ENCODE measurements around the gene TMEM131. TPM values are rescaled to one million over a fixed set of nuclear protein-coding genes. Genes with fewer than 3 reads are reported as not detected.
"Not testable (repeated sequence)": the region's sequence is repeated elsewhere in the genome, so short reads cannot be mapped to it uniquely, and the experiment has no call there.

Gene TMEM131
- total RNA-seq, 1 donor from 2014 or later, result 32.9 TPM

DNA sequence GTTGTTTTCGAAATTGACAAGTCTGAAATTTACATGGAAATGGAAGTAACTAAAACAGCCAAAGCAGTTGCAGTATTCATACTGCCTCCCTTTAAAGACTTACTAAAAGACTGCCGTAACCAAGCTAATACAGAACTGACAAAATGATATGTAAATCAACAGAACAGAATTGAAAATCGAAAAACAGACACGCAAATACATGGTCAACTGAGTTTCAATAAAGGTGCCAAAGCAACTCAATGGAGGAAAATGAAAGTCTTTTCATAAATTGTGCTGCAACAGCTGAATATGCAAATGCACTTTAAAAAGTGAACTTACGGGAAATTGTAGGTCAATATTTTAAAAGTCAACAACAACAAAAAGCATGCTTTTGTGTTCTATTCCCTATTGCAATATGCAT, 34.2 kb downstream of the TMEM131 start:
- H3K9me3 ChIP-seq (ENCODE audit: control insufficient read depth in 3 of 3, low read length in 3 of 3), result no peaks in the 10 kb centered on the region

DNA sequence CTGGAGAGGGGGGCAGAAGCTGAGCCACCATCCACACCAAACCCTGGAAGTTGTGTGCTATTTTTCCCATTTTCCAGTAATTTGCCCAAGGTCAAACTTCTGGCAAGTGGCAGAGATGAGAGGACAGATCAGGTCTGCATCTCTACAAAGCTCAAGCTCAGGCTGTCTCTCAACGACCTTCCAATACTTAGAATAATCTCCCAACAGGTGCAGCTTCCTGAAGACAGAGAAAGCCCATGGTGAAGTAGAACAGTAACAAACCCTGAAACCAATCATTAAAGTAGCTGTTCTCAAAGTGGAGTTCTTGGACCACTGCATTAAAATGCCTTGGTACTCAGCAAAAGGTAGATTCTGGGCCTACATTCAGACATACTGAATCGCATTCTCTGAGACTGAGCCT, 37.6 kb downstream of the TMEM131 start:
- Histone ChIP-seq H3K9ac (ENCODE audit: low read depth in 1 of 3, low read length in 3 of 3) (no peak overlapping the region), H3K36me3 (ENCODE audit: control insufficient read depth in 3 of 3, insufficient read depth in 3 of 3, low read length in 3 of 3) (no peaks in the 10 kb centered on the region), H3K27ac (ENCODE audit: low read depth, low read length) (no peak overlapping the region), H3K4me1 (ENCODE audit: control insufficient read depth in 3 of 3, insufficient read depth in 3 of 3, low read length in 3 of 3) (peaks cover 8 to 19% (median 11%) of the 10 kb centered on the region in 3 donors), H3K27me3 (ENCODE audit: control insufficient read depth in 3 of 3, insufficient read depth in 3 of 3, low read length in 3 of 3) (no peaks in the 10 kb centered on the region), H3K9me3 (ENCODE audit: control insufficient read depth in 3 of 3, low read length in 3 of 3) (no peaks in the 10 kb centered on the region), H3K4me3 (ENCODE audit: low read length in 3 of 3) (no peak overlapping the region)

More for the DNA sequence above, 34.2 kb downstream of the TMEM131 start:
- H3K36me3 ChIP-seq (ENCODE audit: control insufficient read depth in 3 of 3, insufficient read depth in 3 of 3, low read length in 3 of 3), result no peaks in the 10 kb centered on the region
- peaks cover 15 to 25% (median 18%) of the 10 kb centered on the region in 3 donors for H3K4me1 ChIP-seq (ENCODE audit: control insufficient read depth in 3 of 3, insufficient read depth in 3 of 3, low read length in 3 of 3)
- no peak overlapping the region for H3K4me3 ChIP-seq (ENCODE audit: low read length in 3 of 3)
- no peak overlapping the region for H3K9ac ChIP-seq (ENCODE audit: low read depth in 1 of 3, low read length in 3 of 3)
- no peaks in the 10 kb centered on the region for H3K27me3 ChIP-seq (ENCODE audit: control insufficient read depth in 3 of 3, insufficient read depth in 3 of 3, low read length in 3 of 3)
- H3K27ac ChIP-seq (ENCODE audit: low read depth, low read length), result no peak overlapping the region

DNA sequence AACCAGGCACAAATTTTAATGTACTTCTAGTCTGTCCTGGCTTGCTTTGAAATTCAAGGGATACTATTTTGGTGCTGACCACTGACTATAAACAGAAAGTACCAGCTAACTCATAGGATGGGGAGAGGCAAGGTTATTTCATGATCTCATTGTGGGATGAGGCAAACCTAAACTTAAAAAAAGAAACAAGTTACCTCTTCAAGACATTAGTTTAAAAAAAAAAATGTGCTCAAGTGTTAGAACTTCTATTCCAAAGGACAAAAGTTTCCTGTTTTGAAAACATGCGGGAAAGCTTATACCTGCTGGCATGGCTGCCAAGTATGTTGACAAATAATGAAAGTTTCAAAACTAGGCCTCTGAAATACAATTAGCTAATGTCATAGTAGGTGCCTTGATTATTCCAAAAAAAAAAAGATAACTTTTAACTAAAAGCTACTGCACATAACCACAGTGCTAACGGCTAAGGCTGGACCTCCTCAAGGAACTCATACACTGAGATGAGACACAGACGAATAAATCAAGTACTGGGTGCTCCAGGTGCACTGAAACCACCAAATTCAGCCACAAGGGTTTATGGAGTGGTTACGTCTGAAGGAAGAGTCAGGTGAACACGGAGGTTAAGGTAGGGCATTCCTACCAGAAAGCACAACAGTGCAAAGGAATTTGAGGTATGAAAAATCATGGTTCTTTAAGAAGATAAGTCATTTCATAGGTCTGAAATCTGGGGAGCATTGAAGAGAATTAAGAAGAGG, 38.1 kb downstream of the TMEM131 start:
- Histone ChIP-seq H3K4me1 (ENCODE audit: control insufficient read depth in 3 of 3, insufficient read depth in 3 of 3, low read length in 3 of 3) (peaks cover 8 to 19% (median 11%) of the 10 kb centered on the region in 3 donors), H3K36me3 (ENCODE audit: control insufficient read depth in 3 of 3, insufficient read depth in 3 of 3, low read length in 3 of 3) (no peaks in the 10 kb centered on the region), H3K9ac (ENCODE audit: low read depth in 1 of 3, low read length in 3 of 3) (no peak overlapping the region), H3K27me3 (ENCODE audit: control insufficient read depth in 3 of 3, insufficient read depth in 3 of 3, low read length in 3 of 3) (no peaks in the 10 kb centered on the region), H3K9me3 (ENCODE audit: control insufficient read depth in 3 of 3, low read length in 3 of 3) (no peaks in the 10 kb centered on the region), H3K4me3 (ENCODE audit: low read length in 3 of 3) (no peak overlapping the region), H3K27ac (ENCODE audit: low read depth, low read length) (peak overlapping the region; percentile 43)

DNA sequence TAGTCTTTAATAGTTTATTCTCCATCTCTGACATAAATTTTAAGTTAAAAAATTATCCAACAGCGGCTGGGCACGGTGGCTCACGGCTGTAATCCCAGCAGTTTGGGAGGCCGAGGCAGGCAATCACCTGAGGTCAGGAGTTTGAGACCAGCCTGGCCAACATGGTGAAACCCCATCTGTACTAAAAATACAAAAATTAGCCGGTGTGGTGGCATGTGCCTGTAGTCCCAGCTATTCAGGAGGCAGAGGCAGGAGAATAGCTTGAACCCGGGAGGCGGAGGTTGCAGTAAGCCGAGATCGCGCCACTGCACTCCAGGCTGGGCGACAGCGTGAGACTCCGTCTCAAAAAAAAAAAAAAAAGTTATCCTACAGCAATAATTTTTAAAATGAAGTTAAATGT, 39.0 kb downstream of the TMEM131 start:
- H3K27me3 ChIP-seq (ENCODE audit: control insufficient read depth in 3 of 3, insufficient read depth in 3 of 3, low read length in 3 of 3); H3K9me3 ChIP-seq (ENCODE audit: control insufficient read depth in 3 of 3, low read length in 3 of 3); H3K4me3 ChIP-seq (ENCODE audit: low read length in 3 of 3); H3K9ac ChIP-seq (ENCODE audit: low read depth in 1 of 3, low read length in 3 of 3); H3K27ac ChIP-seq (ENCODE audit: low read depth, low read length); H3K36me3 ChIP-seq (ENCODE audit: control insufficient read depth in 3 of 3, insufficient read depth in 3 of 3, low read length in 3 of 3): not testable (repeated sequence)
- peaks cover 11 to 19% (median 11%) of the 10 kb centered on the region in 3 donors for H3K4me1 ChIP-seq (ENCODE audit: control insufficient read depth in 3 of 3, insufficient read depth in 3 of 3, low read length in 3 of 3)

GRCh38 chr2:97953853-97954252, 41.9 kb downstream of the TMEM131 start:
- Histone ChIP-seq H3K27me3 (ENCODE audit: control insufficient read depth in 3 of 3, insufficient read depth in 3 of 3, low read length in 3 of 3) (no peaks in the 10 kb centered on the region), H3K9me3 (ENCODE audit: control insufficient read depth in 3 of 3, low read length in 3 of 3) (no peaks in the 10 kb centered on the region), H3K4me3 (ENCODE audit: low read length in 3 of 3) (no peak overlapping the region), H3K9ac (ENCODE audit: low read depth in 1 of 3, low read length in 3 of 3) (no peak overlapping the region), H3K36me3 (ENCODE audit: control insufficient read depth in 3 of 3, insufficient read depth in 3 of 3, low read length in 3 of 3) (no peaks in the 10 kb centered on the region), H3K4me1 (ENCODE audit: control insufficient read depth in 3 of 3, insufficient read depth in 3 of 3, low read length in 3 of 3) (peaks cover 17 to 31% (median 18%) of the 10 kb centered on the region in 3 donors), H3K27ac (ENCODE audit: low read depth, low read length) (no peak overlapping the region)

DNA sequence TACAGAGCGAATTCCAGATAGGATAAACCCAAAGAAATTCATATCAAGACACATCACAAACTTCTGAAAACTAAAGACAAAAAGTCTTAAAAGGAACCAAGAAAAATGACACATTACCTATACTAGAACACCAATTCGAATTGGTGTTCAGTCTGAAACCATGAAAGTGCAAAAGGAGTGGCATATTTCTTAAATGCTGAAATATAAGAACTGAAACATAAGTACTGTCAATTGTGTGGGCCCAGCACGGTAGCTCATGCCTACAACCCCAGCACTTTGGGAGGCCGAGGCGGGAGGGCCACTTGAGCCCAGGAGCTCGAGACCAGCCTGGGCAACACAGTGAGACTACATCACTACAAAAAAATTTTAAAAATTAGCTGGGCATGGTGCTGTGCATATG, 43.4 kb downstream of the TMEM131 start:
- peaks cover 7 to 17% (median 13%) of the 10 kb centered on the region in 3 donors for H3K4me1 ChIP-seq (ENCODE audit: control insufficient read depth in 3 of 3, insufficient read depth in 3 of 3, low read length in 3 of 3)

GRCh38 chr2:97951155-97951680, 44.5 kb downstream of the TMEM131 start:
- Histone ChIP-seq H3K27ac (ENCODE audit: low read depth, low read length) (no peak overlapping the region), H3K9me3 (ENCODE audit: control insufficient read depth in 3 of 3, low read length in 3 of 3) (no peaks in the 10 kb centered on the region), H3K4me3 (ENCODE audit: low read length in 3 of 3) (no peak overlapping the region), H3K36me3 (ENCODE audit: control insufficient read depth in 3 of 3, insufficient read depth in 3 of 3, low read length in 3 of 3) (no peaks in the 10 kb centered on the region), H3K4me1 (ENCODE audit: control insufficient read depth in 3 of 3, insufficient read depth in 3 of 3, low read length in 3 of 3) (peaks cover 7 to 16% (median 13%) of the 10 kb centered on the region in 3 donors), H3K27me3 (ENCODE audit: control insufficient read depth in 3 of 3, insufficient read depth in 3 of 3, low read length in 3 of 3) (no peaks in the 10 kb centered on the region), H3K9ac (ENCODE audit: low read depth in 1 of 3, low read length in 3 of 3) (no peak overlapping the region)

More for the DNA sequence above, 43.4 kb downstream of the TMEM131 start:
- no peak overlapping the region for H3K27ac ChIP-seq (ENCODE audit: low read depth, low read length)
- H3K27me3 ChIP-seq (ENCODE audit: control insufficient read depth in 3 of 3, insufficient read depth in 3 of 3, low read length in 3 of 3), result no peaks in the 10 kb centered on the region
- H3K9ac ChIP-seq (ENCODE audit: low read depth in 1 of 3, low read length in 3 of 3), result no peak overlapping the region
- H3K36me3 ChIP-seq (ENCODE audit: control insufficient read depth in 3 of 3, insufficient read depth in 3 of 3, low read length in 3 of 3), result no peaks in the 10 kb centered on the region
- H3K9me3 ChIP-seq (ENCODE audit: control insufficient read depth in 3 of 3, low read length in 3 of 3), result no peaks in the 10 kb centered on the region
- H3K4me3 ChIP-seq (ENCODE audit: low read length in 3 of 3), result no peak overlapping the region

DNA sequence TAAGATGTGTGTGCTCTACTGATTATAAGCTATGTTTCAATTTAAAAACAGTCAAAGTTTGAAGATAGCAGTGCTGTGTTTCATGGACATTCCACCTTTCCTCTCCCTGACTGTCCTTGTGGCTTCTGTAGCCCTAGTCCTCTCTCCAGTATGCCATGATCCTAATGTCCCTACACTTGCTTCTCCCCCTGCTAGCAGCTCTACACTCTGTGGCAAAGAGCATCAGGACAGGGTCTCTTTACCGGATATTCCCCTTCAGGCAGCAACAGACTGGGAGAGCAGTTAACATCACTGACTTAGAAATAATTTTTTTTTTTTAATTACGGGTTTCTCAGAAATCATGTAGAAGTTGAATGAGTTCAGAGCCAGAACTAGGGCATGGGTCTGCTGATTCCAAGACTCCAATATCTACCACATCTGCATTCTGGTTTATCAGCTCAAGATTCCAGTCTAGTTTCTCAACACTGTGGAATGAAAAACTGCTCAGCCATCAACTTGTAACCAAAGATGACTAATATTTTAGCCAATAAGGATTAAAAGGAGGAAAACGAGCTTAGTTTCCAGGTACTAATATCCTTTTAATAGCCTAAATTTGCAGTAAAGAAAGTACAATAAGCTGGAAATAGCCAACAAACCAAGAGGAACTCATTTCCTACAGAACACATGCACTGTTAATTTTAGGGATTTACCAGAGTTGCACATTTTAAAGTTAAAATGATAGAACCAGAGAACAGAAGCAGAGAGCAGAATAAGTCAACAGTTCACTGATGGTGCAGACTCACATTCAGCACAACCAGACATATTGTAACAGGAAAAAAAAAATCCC, 45.2 kb downstream of the TMEM131 start:
- Histone ChIP-seq H3K4me1 (ENCODE audit: control insufficient read depth in 3 of 3, insufficient read depth in 3 of 3, low read length in 3 of 3) (peaks cover 7 to 17% (median 16%) of the 10 kb centered on the region in 3 donors), H3K27me3 (ENCODE audit: control insufficient read depth in 3 of 3, insufficient read depth in 3 of 3, low read length in 3 of 3) (no peaks in the 10 kb centered on the region), H3K9me3 (ENCODE audit: control insufficient read depth in 3 of 3, low read length in 3 of 3) (no peaks in the 10 kb centered on the region), H3K36me3 (ENCODE audit: control insufficient read depth in 3 of 3, insufficient read depth in 3 of 3, low read length in 3 of 3) (no peaks in the 10 kb centered on the region), H3K4me3 (ENCODE audit: low read length in 3 of 3) (no peak overlapping the region), H3K27ac (ENCODE audit: low read depth, low read length) (no peak overlapping the region), H3K9ac (ENCODE audit: low read depth in 1 of 3, low read length in 3 of 3) (peak overlapping the region in 1 of 3 donors; percentile 25)

DNA sequence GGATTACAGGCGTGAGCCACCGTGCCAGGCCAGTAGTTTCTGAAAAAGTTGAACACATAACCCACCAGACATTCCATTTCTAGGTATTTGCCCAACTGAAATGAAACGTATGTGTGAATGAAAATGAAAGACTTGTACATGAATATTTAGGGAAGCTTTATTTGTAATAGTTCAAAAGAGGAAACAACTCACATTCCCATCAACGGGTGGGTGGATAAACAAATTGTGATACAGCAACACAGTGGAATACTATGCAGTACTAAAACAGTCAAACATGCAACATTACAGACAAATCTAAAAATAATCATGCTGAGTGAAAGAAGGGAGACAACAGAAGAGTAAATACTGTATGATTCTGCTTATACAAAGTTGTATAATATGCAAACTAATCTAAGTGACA, 46.8 kb downstream of the TMEM131 start:
- H3K9me3 ChIP-seq (ENCODE audit: control insufficient read depth in 3 of 3, low read length in 3 of 3), result no peaks in the 10 kb centered on the region
- no peak overlapping the region for H3K27ac ChIP-seq (ENCODE audit: low read depth, low read length)
- H3K4me1 ChIP-seq (ENCODE audit: control insufficient read depth in 3 of 3, insufficient read depth in 3 of 3, low read length in 3 of 3), result peaks cover 7 to 21% (median 17%) of the 10 kb centered on the region in 3 donors
- H3K9ac ChIP-seq (ENCODE audit: low read depth in 1 of 3, low read length in 3 of 3), result no peak overlapping the region
- no peak overlapping the region for H3K4me3 ChIP-seq (ENCODE audit: low read length in 3 of 3)
- H3K36me3 ChIP-seq (ENCODE audit: control insufficient read depth in 3 of 3, insufficient read depth in 3 of 3, low read length in 3 of 3), result no peaks in the 10 kb centered on the region
- no peaks in the 10 kb centered on the region for H3K27me3 ChIP-seq (ENCODE audit: control insufficient read depth in 3 of 3, insufficient read depth in 3 of 3, low read length in 3 of 3)

GRCh38 chr2:97945791-97946190, 50.0 kb downstream of the TMEM131 start:
- no peak overlapping the region for H3K4me3 ChIP-seq (ENCODE audit: low read length in 3 of 3)
- no peaks in the 10 kb centered on the region for H3K27me3 ChIP-seq (ENCODE audit: control insufficient read depth in 3 of 3, insufficient read depth in 3 of 3, low read length in 3 of 3)
- H3K9ac ChIP-seq (ENCODE audit: low read depth in 1 of 3, low read length in 3 of 3), result no peak overlapping the region
- no peaks in the 10 kb centered on the region for H3K9me3 ChIP-seq (ENCODE audit: control insufficient read depth in 3 of 3, low read length in 3 of 3)
- no peaks in the 10 kb centered on the region for H3K36me3 ChIP-seq (ENCODE audit: control insufficient read depth in 3 of 3, insufficient read depth in 3 of 3, low read length in 3 of 3)
- peaks cover 3 to 11% (median 10%) of the 10 kb centered on the region in 3 donors for H3K4me1 ChIP-seq (ENCODE audit: control insufficient read depth in 3 of 3, insufficient read depth in 3 of 3, low read length in 3 of 3)
- no peak overlapping the region for H3K27ac ChIP-seq (ENCODE audit: low read depth, low read length)
